MM.1S (cell line): ENCODE results near the gene BRK1.

ENCODE experiments used
- EZH2 ChIP-seq: fragments of 300-600 bp; sonication (generic); optimal IDR thresholded peaks from 2 replicates; pipeline ENCODE3; 2017; ENCODE audit warnings: low read depth, mild to moderate bottlenecking, antibody characterized with exemption, low read length, mixed read lengths
- TF ChIP-seq, protein P1 (sequence below): fragments of 300-600 bp; sonication (generic); IDR thresholded peaks from 2 replicates; pipeline ENCODE4 v1.5.1; 2016; ENCODE audit warnings: antibody characterized with exemption, low read length, mixed read lengths

DNA sequence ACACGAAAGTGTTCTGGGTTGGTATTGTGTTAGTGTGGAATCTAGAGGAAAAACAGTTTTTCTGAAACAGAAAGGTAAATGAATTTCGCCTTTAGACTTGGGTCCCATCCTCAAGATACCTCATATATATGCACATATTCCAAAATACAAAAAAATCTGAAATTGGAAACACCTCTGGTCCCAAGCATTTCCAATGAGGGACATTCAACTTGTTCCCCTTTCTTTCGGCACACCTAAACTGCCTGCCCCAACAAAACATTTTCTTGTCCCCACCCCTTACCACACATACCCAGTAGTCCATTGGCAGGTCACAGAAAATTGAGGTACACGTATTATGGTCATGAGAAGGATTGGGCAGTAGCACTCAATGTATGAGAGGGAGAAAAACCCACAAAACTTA, 40.2 kb downstream of the BRK1 start:
- TF ChIP-seq, protein P1, sequence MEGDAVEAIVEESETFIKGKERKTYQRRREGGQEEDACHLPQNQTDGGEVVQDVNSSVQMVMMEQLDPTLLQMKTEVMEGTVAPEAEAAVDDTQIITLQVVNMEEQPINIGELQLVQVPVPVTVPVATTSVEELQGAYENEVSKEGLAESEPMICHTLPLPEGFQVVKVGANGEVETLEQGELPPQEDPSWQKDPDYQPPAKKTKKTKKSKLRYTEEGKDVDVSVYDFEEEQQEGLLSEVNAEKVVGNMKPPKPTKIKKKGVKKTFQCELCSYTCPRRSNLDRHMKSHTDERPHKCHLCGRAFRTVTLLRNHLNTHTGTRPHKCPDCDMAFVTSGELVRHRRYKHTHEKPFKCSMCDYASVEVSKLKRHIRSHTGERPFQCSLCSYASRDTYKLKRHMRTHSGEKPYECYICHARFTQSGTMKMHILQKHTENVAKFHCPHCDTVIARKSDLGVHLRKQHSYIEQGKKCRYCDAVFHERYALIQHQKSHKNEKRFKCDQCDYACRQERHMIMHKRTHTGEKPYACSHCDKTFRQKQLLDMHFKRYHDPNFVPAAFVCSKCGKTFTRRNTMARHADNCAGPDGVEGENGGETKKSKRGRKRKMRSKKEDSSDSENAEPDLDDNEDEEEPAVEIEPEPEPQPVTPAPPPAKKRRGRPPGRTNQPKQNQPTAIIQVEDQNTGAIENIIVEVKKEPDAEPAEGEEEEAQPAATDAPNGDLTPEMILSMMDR = no peak
- no peak for TF ChIP-seq EZH2
